ENCODE measurements around the gene ZC3H6.

ZC3H6 gene

GRCh38 chr2:112293636-112294401, 18.4 kb downstream of the ZC3H6 start:
- no peak overlapping the region for H3K4me3 ChIP-seq (ENCODE audit: control insufficient read depth, low read depth, low read length)
- DNase-seq (ENCODE audit: low read depth), result no peak
- TF ChIP-seq CTCF (conservative IDR thresholded peaks at IDR 0.05; ENCODE audit: control insufficient read depth, insufficient read depth, low read depth, low read length), result no peak

- DNase-seq (ENCODE audit: low read depth), result no peak
- no peak for TF ChIP-seq CTCF (conservative IDR thresholded peaks at IDR 0.05; ENCODE audit: control insufficient read depth, insufficient read depth, low read depth, low read length)
- H3K4me3 ChIP-seq (ENCODE audit: control insufficient read depth, low read depth, low read length), result no peak overlapping the region
Observed at GRCh38 chr2:112295407-112296078, 20.1 kb downstream of the ZC3H6 start.

- H3K4me3 ChIP-seq (ENCODE audit: control insufficient read depth, low read depth, low read length), result no peak overlapping the region
- no peak for DNase-seq (ENCODE audit: low read depth)
- no peak for TF ChIP-seq CTCF (conservative IDR thresholded peaks at IDR 0.05; ENCODE audit: control insufficient read depth, insufficient read depth, low read depth, low read length)
Observed at GRCh38 chr2:112296407-112296806, 21.0 kb downstream of the ZC3H6 start.

GRCh38 chr2:112301171-112301584, 25.8 kb downstream of the ZC3H6 start:
- TF ChIP-seq CTCF (conservative IDR thresholded peaks at IDR 0.05; ENCODE audit: control insufficient read depth, insufficient read depth, low read depth, low read length), result no peak
- no peak for DNase-seq (ENCODE audit: low read depth)
- no peak overlapping the region for H3K4me3 ChIP-seq (ENCODE audit: control insufficient read depth, low read depth, low read length)

GRCh38 chr2:112301973-112302372, 26.6 kb downstream of the ZC3H6 start:
- no peak for DNase-seq (ENCODE audit: low read depth)
- no peak overlapping the region for H3K4me3 ChIP-seq (ENCODE audit: control insufficient read depth, low read depth, low read length)
- TF ChIP-seq CTCF (conservative IDR thresholded peaks at IDR 0.05; ENCODE audit: control insufficient read depth, insufficient read depth, low read depth, low read length), result no peak

GRCh38 chr2:112304298-112304941, 29.0 kb downstream of the ZC3H6 start:
- TF ChIP-seq CTCF (conservative IDR thresholded peaks at IDR 0.05; ENCODE audit: control insufficient read depth, insufficient read depth, low read depth, low read length), result no peak
- no peak for DNase-seq (ENCODE audit: low read depth)
- no peak overlapping the region for H3K4me3 ChIP-seq (ENCODE audit: control insufficient read depth, low read depth, low read length)
